H9 (cell line): ENCODE results near the gene LRRC3B. TPM values are rescaled to one million over a fixed set of nuclear protein-coding genes. Genes with fewer than 3 reads are reported as not detected.

ENCODE experiments used
- DNase-seq: peaks from one replicate; pipeline ENCODE4 v3.0.0-alpha.2; 2017
- H2AFZ ChIP-seq: one replicate; pipeline ENCODE4 v1.6.1; 2013; ENCODE audit warnings: mild to moderate bottlenecking, low read length, control low read depth, moderate library complexity
- H2AK5ac ChIP-seq: 2 replicates; pipeline ENCODE4 v1.6.1; 2013; ENCODE audit warnings: low read length, control low read depth, mixed read lengths; ENCODE audit not compliant: insufficient read length
- H2BK120ac ChIP-seq: one replicate; pipeline ENCODE4 v1.6.1; 2013; ENCODE audit warnings: low read depth, mild to moderate bottlenecking, low read length, control low read depth, inconsistent platforms; ENCODE audit not compliant: poor library complexity, severe bottlenecking
- H2BK12ac ChIP-seq: 2 replicates; pipeline ENCODE4 v1.6.1; 2013; ENCODE audit warnings: low read length, control low read depth, mixed read lengths, low read depth; ENCODE audit not compliant: insufficient read length
- H2BK15ac ChIP-seq: 2 replicates; pipeline ENCODE4 v1.6.1; 2013; ENCODE audit warnings: low read depth, low read length, control low read depth
- H2BK20ac ChIP-seq: one replicate; pipeline ENCODE4 v1.6.1; 2013; ENCODE audit warnings: low read depth, mild to moderate bottlenecking, low read length, control low read depth, inconsistent platforms; ENCODE audit not compliant: poor library complexity, severe bottlenecking
- H2BK5ac ChIP-seq: 2 replicates; pipeline ENCODE4 v1.6.1; 2013; ENCODE audit warnings: low read length, control low read depth, mixed read lengths; ENCODE audit not compliant: insufficient read length
- H3K14ac ChIP-seq: 2 replicates; pipeline ENCODE4 v1.6.1; 2013; ENCODE audit warnings: low read length, control low read depth; ENCODE audit not compliant: insufficient read depth
- H3K18ac ChIP-seq: 2 replicates; pipeline ENCODE4 v1.6.1; 2013; ENCODE audit warnings: low read depth, mild to moderate bottlenecking, mixed read lengths, low read length, control low read depth; ENCODE audit not compliant: insufficient read length
- H3K23ac ChIP-seq: 2 replicates; pipeline ENCODE4 v1.6.1; 2013; ENCODE audit warnings: low read length, control low read depth, mixed read lengths, low read depth; ENCODE audit not compliant: insufficient read length
- H3K23me2 ChIP-seq: 2 replicates; pipeline ENCODE4 v1.6.1; 2013; ENCODE audit warnings: low read depth, mild to moderate bottlenecking, mixed read lengths, low read length, control low read depth; ENCODE audit not compliant: insufficient read length, poor library complexity, severe bottlenecking
- H3K27ac ChIP-seq: 2 replicates; pipeline ENCODE4 v1.5.1; 2013; ENCODE audit warnings: low read length, control low read depth, mixed read lengths, low read depth; ENCODE audit not compliant: insufficient read length
- H3K27me3 ChIP-seq: 2 replicates; pipeline ENCODE4 v1.6.1; 2013; ENCODE audit warnings: low read length, control low read depth, inconsistent platforms; ENCODE audit not compliant: insufficient read depth
- H3K4ac ChIP-seq: 2 replicates; pipeline ENCODE4 v1.6.1; 2013; ENCODE audit warnings: low read depth, mild to moderate bottlenecking, control low read depth, inconsistent platforms, low read length, moderate library complexity
- H3K4me1 ChIP-seq: 2 replicates; pipeline ENCODE4 v1.6.1; 2013; ENCODE audit warnings: low read length, control low read depth, inconsistent platforms; ENCODE audit not compliant: insufficient read depth
- H3K4me2 ChIP-seq: 2 replicates; pipeline ENCODE4 v1.6.1; 2013; ENCODE audit warnings: low read length, control low read depth, mixed read lengths; ENCODE audit not compliant: insufficient read length, insufficient read depth
- H3K56ac ChIP-seq: 2 replicates; pipeline ENCODE4 v1.6.1; 2013; ENCODE audit warnings: low read depth, mild to moderate bottlenecking, mixed read lengths, low read length, control low read depth; ENCODE audit not compliant: insufficient read length
- H3K79me1 ChIP-seq: 2 replicates; pipeline ENCODE4 v1.6.1; 2013; ENCODE audit warnings: low read depth, mild to moderate bottlenecking, moderate library complexity, low read length, control low read depth, inconsistent platforms; ENCODE audit not compliant: insufficient read depth, poor library complexity, severe bottlenecking
- H3K79me2 ChIP-seq: 2 replicates; pipeline ENCODE4 v1.6.1; 2013; ENCODE audit warnings: low read length, control low read depth, inconsistent platforms; ENCODE audit not compliant: insufficient read depth
- H3K9ac ChIP-seq: 2 replicates; pipeline ENCODE4 v1.6.1; 2013; ENCODE audit warnings: low read length, control low read depth, mixed read lengths; ENCODE audit not compliant: insufficient read length; ENCODE audit errors: extremely low read depth
- H3K9me3 ChIP-seq: one replicate; pipeline ENCODE4 v1.6.1; 2013; ENCODE audit warnings: low read depth, low read length, inconsistent platforms; ENCODE audit not compliant: control insufficient read depth
- H3T11ph ChIP-seq: one replicate; pipeline ENCODE4 v1.6.1; 2013; ENCODE audit warnings: mild to moderate bottlenecking, low read length, control low read depth, inconsistent platforms
- H4K20me1 ChIP-seq: one replicate; pipeline ENCODE4 v1.6.1; 2013; ENCODE audit not compliant: control insufficient read depth, insufficient read length, insufficient read depth
- H4K5ac ChIP-seq: 2 replicates; pipeline ENCODE4 v1.6.1; 2013; ENCODE audit warnings: low read depth, mild to moderate bottlenecking, mixed read lengths, low read length, control low read depth; ENCODE audit not compliant: insufficient read length
- H4K8ac ChIP-seq: replicated peaks from 2 replicates; pipeline ENCODE4 v1.6.1; 2013; ENCODE audit warnings: low read length, control low read depth, mixed read lengths, low read depth; ENCODE audit not compliant: insufficient read length
- H4K91ac ChIP-seq: 2 replicates; pipeline ENCODE4 v1.6.1; 2013; ENCODE audit warnings: low read depth, mild to moderate bottlenecking, moderate library complexity, mixed read lengths, low read length, control low read depth; ENCODE audit not compliant: insufficient read length
- H3K27ac Mint-ChIP-seq, 3 experiments: 2 replicates in 2 of 3; 3 replicates in 1 of 3; pipeline ENCODE4 v1.8.0; 2020 to 2021; ENCODE audit warnings: mixed read lengths in 3 of 3, mild to moderate bottlenecking in 1 of 3, moderate library complexity in 1 of 3
- H3K27me3 Mint-ChIP-seq: 2 replicates; pipeline ENCODE4 v1.8.0; 2021; ENCODE audit warnings: low read depth, mild to moderate bottlenecking, moderate library complexity, mixed read lengths
- H3K36me3 Mint-ChIP-seq, 3 experiments: 2 replicates in 2 of 3; 3 replicates in 1 of 3; pipeline ENCODE4 v1.8.0; 2020 to 2021; ENCODE audit warnings: low read depth in 3 of 3, mixed read lengths in 3 of 3; ENCODE audit not compliant: insufficient read depth in 1 of 3
- H3K4me1 Mint-ChIP-seq, 2 experiments: 2 replicates each; pipeline ENCODE4 v1.8.0; 2020; ENCODE audit warnings: mixed read lengths in 2 of 2
- H3K4me3 Mint-ChIP-seq, 2 experiments: 2 replicates in 1 of 2; 3 replicates in 1 of 2; pipeline ENCODE4 v1.8.0; 2020 to 2021; ENCODE audit warnings: mild to moderate bottlenecking in 2 of 2, mixed read lengths in 2 of 2, moderate library complexity in 1 of 2
- H3K9me3 Mint-ChIP-seq, 2 experiments: 2 replicates in 1 of 2; 3 replicates in 1 of 2; pipeline ENCODE4 v1.8.0; 2020; ENCODE audit warnings: mild to moderate bottlenecking in 2 of 2, mixed read lengths in 2 of 2, moderate library complexity in 1 of 2
- CTCF ChIP-seq: fragments of 200-600 bp; sonication (generic); conservative IDR thresholded peaks from 3 replicates; pipeline ENCODE4 v1.8.0; 2021; ENCODE audit warnings: antibody characterized with exemption, mild to moderate bottlenecking
- total RNA-seq: library from RNA; stranded (reverse); gene quantifications from 2 replicates; pipeline ENCODE4 v1.2.1, GENCODE V29; 2021

LRRC3B gene
- total RNA-seq, 1 experiment from 2014 or later = 0.35 TPM

- no peak overlapping the region for H3K4ac ChIP-seq
- no peaks in the 10 kb centered on the region for H3K27me3 ChIP-seq
- Mint-ChIP-seq H3K4me1 (no peaks in the 10 kb centered on the region), H3K36me3 (no peaks in the 10 kb centered on the region), H3K27ac (no peak overlapping the region), H3K27me3 (no peaks in the 10 kb centered on the region), H3K9me3 (no peaks in the 10 kb centered on the region), H3K4me3 (no peak overlapping the region)
- no peak overlapping the region for H3K18ac ChIP-seq
- H3K23ac ChIP-seq = no peak overlapping the region
- no peaks in the 10 kb centered on the region for H3K4me1 ChIP-seq
- no peak for DNase-seq
- H3K14ac ChIP-seq = no peak overlapping the region
- no peak overlapping the region for H2BK120ac ChIP-seq
- H3T11ph ChIP-seq = no peak overlapping the region
- no peaks in the 10 kb centered on the region for H3K9me3 ChIP-seq
- H2BK5ac ChIP-seq = no peak overlapping the region
- no peak overlapping the region for H4K5ac ChIP-seq
- H3K4me2 ChIP-seq = no peak overlapping the region
- H2AK5ac ChIP-seq = no peak overlapping the region
- no peaks in the 10 kb centered on the region for H3K79me2 ChIP-seq
- H2AFZ ChIP-seq = no peak overlapping the region
- H3K56ac ChIP-seq = no peak overlapping the region
- H2BK20ac ChIP-seq = no peak overlapping the region
- no peak for TF ChIP-seq CTCF
- no peaks in the 10 kb centered on the region for H4K20me1 ChIP-seq
- no peaks in the 10 kb centered on the region for H3K23me2 ChIP-seq
- H3K79me1 ChIP-seq = no peaks in the 10 kb centered on the region
- no peak overlapping the region for H3K9ac ChIP-seq
- H4K8ac ChIP-seq = no peak overlapping the region
- H2BK12ac ChIP-seq = no peak overlapping the region
- H4K91ac ChIP-seq = no peak overlapping the region
- no peak overlapping the region for H2BK15ac ChIP-seq
- H3K27ac ChIP-seq = no peak overlapping the region
Observed at GRCh38 chr3:26757978-26758377, 135.4 kb downstream of the LRRC3B start.
